NB4 (cell line): ENCODE results near the gene RBKS.

Experiments used
- CTCF ChIP-seq: IDR thresholded peaks from one replicate; pipeline ENCODE4 v1.5.1; 2012; ENCODE audit warnings: low read depth, low read length
- POLR2A ChIP-seq: IDR thresholded peaks from 2 replicates; pipeline ENCODE4 v1.6.1; 2011; ENCODE audit warnings: mild to moderate bottlenecking; ENCODE audit not compliant: insufficient read length; ENCODE audit errors: extremely low read depth
- TF ChIP-seq, protein P1 (sequence below): IDR thresholded peaks from 2 replicates; pipeline ENCODE4 v1.6.1; 2011; ENCODE audit warnings: low read depth, low read length

GRCh38 chr2:27735263-27735904 lies 154.8 kb downstream of the RBKS start:
- TF ChIP-seq CTCF = no peak
- TF ChIP-seq POLR2A = no peak
- TF ChIP-seq, protein P1, sequence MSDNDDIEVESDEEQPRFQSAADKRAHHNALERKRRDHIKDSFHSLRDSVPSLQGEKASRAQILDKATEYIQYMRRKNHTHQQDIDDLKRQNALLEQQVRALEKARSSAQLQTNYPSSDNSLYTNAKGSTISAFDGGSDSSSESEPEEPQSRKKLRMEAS = no peak
